ENCODE results near the gene CISH.
A peak's percentile ranks its signal among the peaks of the same experiment; 100 is the strongest.

CISH gene, protein sequence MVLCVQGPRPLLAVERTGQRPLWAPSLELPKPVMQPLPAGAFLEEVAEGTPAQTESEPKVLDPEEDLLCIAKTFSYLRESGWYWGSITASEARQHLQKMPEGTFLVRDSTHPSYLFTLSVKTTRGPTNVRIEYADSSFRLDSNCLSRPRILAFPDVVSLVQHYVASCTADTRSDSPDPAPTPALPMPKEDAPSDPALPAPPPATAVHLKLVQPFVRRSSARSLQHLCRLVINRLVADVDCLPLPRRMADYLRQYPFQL

GRCh38 chr3:50611464-50612233, at the start of gene CISH:
TSS of gene CISH (minus strand) at chr3:50611774. CDS start at chr3:50611650, 124 bp downstream.
- Histone ChIP-seq H3K27me3 (ENCODE audit: control insufficient read depth in 2 of 2, insufficient read depth in 2 of 2, low read length in 2 of 2) (no peaks in the 10 kb centered on the region), H3K4me3 (ENCODE audit: low read length in 2 of 2) (peak within 1 kb of the TSS; percentile 83 to 89), H3K9me3 (ENCODE audit: control insufficient read depth in 2 of 2, low read length in 2 of 2) (no peaks in the 10 kb centered on the region), H3K4me1 (ENCODE audit: control insufficient read depth in 2 of 2, insufficient read depth in 2 of 2, low read length in 2 of 2) (peaks cover 42 to 44% of the 10 kb centered on the region in 2 donors), H3K36me3 (ENCODE audit: control insufficient read depth in 2 of 2, insufficient read depth in 2 of 2, low read length in 2 of 2) (peaks cover 18 to 23% of the 10 kb centered on the region in 2 donors), H3K9ac (ENCODE audit: low read depth in 1 of 2, low read length in 2 of 2) (peak within 1 kb of the TSS; percentile 94 to 96), H3K27ac (ENCODE audit: low read depth in 2 of 2, low read length in 2 of 2) (peak within 1 kb of the TSS; percentile 96 to 97)

GRCh38 chr3:50660386-50660785, 48.8 kb upstream of the CISH start:
- Histone ChIP-seq H3K27ac (ENCODE audit: low read depth in 2 of 2, low read length in 2 of 2) (no peak overlapping the region), H3K4me3 (ENCODE audit: low read length in 2 of 2) (no peak overlapping the region), H3K36me3 (ENCODE audit: control insufficient read depth in 2 of 2, insufficient read depth in 2 of 2, low read length in 2 of 2) (no peaks in the 10 kb centered on the region), H3K9ac (ENCODE audit: low read depth in 1 of 2, low read length in 2 of 2) (no peak overlapping the region), H3K9me3 (ENCODE audit: control insufficient read depth in 2 of 2, low read length in 2 of 2) (no peaks in the 10 kb centered on the region), H3K4me1 (ENCODE audit: control insufficient read depth in 2 of 2, insufficient read depth in 2 of 2, low read length in 2 of 2) (no peaks in the 10 kb centered on the region), H3K27me3 (ENCODE audit: control insufficient read depth in 2 of 2, insufficient read depth in 2 of 2, low read length in 2 of 2) (no peaks in the 10 kb centered on the region)

DNA sequence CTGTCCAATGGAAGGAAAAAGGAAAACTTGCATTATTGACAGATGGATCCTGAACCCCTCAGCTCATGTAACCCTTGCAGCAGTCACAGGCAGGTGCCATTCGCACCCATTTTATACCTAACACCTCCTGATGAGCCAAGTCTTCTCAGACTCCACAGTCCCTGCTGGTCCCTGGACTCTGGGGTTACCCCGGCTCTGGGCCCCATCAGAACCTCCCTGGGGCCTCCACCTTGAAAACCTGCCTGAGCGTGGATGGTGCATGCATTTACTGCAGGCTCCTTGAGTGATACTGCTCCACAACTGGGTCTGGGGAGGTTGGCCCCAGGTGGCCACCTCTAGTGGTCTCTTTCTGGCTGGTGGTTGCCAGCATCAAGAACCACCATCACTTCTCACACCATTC, 47.3 kb upstream of the CISH start:
- H3K27ac ChIP-seq (ENCODE audit: low read depth in 2 of 2, low read length in 2 of 2) = no peak overlapping the region
- no peaks in the 10 kb centered on the region for H3K36me3 ChIP-seq (ENCODE audit: control insufficient read depth in 2 of 2, insufficient read depth in 2 of 2, low read length in 2 of 2)
- H3K4me3 ChIP-seq (ENCODE audit: low read length in 2 of 2) = no peak overlapping the region
- no peaks in the 10 kb centered on the region for H3K4me1 ChIP-seq (ENCODE audit: control insufficient read depth in 2 of 2, insufficient read depth in 2 of 2, low read length in 2 of 2)
- no peak overlapping the region for H3K9ac ChIP-seq (ENCODE audit: low read depth in 1 of 2, low read length in 2 of 2)
- no peaks in the 10 kb centered on the region for H3K27me3 ChIP-seq (ENCODE audit: control insufficient read depth in 2 of 2, insufficient read depth in 2 of 2, low read length in 2 of 2)
- no peaks in the 10 kb centered on the region for H3K9me3 ChIP-seq (ENCODE audit: control insufficient read depth in 2 of 2, low read length in 2 of 2)

DNA sequence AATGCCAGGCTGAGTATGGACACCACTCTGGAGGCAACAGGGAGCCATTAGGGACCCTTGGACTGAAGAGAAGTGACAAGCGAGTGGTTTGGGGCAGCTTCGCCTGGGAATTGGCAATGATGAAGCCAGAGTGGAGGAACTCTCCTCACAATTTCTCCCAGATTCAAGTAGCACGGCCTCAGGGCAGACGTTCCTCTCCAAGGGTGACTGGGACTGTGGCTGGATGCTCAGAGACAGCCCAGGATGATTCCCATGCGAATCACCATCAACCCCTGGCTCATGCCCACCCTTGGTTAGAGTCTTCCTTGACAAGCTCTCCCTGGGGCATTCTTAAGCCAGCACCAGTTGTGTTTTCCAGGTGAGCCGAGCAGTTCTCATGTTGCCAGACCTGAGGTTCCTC, 46.8 kb upstream of the CISH start:
- Histone ChIP-seq H3K9ac (ENCODE audit: low read depth in 1 of 2, low read length in 2 of 2) (no peak overlapping the region), H3K4me3 (ENCODE audit: low read length in 2 of 2) (no peak overlapping the region), H3K9me3 (ENCODE audit: control insufficient read depth in 2 of 2, low read length in 2 of 2) (no peaks in the 10 kb centered on the region), H3K36me3 (ENCODE audit: control insufficient read depth in 2 of 2, insufficient read depth in 2 of 2, low read length in 2 of 2) (no peaks in the 10 kb centered on the region), H3K27me3 (ENCODE audit: control insufficient read depth in 2 of 2, insufficient read depth in 2 of 2, low read length in 2 of 2) (no peaks in the 10 kb centered on the region), H3K27ac (ENCODE audit: low read depth in 2 of 2, low read length in 2 of 2) (no peak overlapping the region), H3K4me1 (ENCODE audit: control insufficient read depth in 2 of 2, insufficient read depth in 2 of 2, low read length in 2 of 2) (no peaks in the 10 kb centered on the region)

DNA sequence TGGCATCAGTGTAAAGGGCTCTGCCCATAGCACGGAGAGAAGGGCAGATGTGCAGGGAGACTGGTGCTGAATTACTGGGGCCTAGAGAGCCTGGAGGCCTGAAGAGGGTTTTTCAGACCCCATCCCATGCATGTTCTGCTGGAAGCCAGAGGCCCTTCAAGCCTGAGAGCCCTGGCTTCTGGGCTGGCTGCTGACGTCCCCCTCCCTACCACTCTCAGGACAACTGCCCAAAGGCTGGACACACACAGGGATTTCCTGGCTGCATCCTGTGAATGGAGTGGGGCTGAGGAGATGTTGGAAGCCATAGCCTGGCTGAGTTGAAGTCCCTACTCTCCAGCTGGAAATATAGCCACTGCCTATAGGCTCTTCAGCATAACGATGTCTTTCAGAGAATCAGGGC, 46.2 kb upstream of the CISH start:
- Histone ChIP-seq H3K4me1 (ENCODE audit: control insufficient read depth in 2 of 2, insufficient read depth in 2 of 2, low read length in 2 of 2) (no peaks in the 10 kb centered on the region), H3K36me3 (ENCODE audit: control insufficient read depth in 2 of 2, insufficient read depth in 2 of 2, low read length in 2 of 2) (no peaks in the 10 kb centered on the region), H3K27ac (ENCODE audit: low read depth in 2 of 2, low read length in 2 of 2) (no peak overlapping the region), H3K9me3 (ENCODE audit: control insufficient read depth in 2 of 2, low read length in 2 of 2) (no peaks in the 10 kb centered on the region), H3K9ac (ENCODE audit: low read depth in 1 of 2, low read length in 2 of 2) (no peak overlapping the region), H3K4me3 (ENCODE audit: low read length in 2 of 2) (no peak overlapping the region), H3K27me3 (ENCODE audit: control insufficient read depth in 2 of 2, insufficient read depth in 2 of 2, low read length in 2 of 2) (no peaks in the 10 kb centered on the region)

DNA sequence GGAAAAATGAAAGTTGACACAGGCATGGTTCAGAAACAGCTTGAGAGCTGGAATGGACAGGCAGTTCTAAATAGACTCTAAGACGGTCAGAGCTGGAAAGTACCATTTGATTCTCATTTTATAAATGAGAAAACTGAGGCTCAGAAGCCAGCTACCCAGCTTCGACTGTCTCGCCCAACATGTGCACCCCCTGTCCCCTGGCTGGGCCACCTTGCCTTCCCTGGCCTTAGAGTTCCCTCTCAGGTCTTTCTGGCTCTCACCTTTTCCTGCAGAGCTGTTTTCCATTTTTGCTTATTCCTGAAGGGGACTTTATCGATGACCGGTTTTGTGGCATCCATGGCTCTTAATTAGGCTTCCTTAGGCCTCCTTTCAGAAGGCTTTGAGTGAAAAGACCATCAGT, 45.8 kb upstream of the CISH start:
- Histone ChIP-seq H3K9me3 (ENCODE audit: control insufficient read depth in 2 of 2, low read length in 2 of 2) (no peaks in the 10 kb centered on the region), H3K4me3 (ENCODE audit: low read length in 2 of 2) (no peak overlapping the region), H3K4me1 (ENCODE audit: control insufficient read depth in 2 of 2, insufficient read depth in 2 of 2, low read length in 2 of 2) (no peaks in the 10 kb centered on the region), H3K27ac (ENCODE audit: low read depth in 2 of 2, low read length in 2 of 2) (no peak overlapping the region), H3K27me3 (ENCODE audit: control insufficient read depth in 2 of 2, insufficient read depth in 2 of 2, low read length in 2 of 2) (no peaks in the 10 kb centered on the region), H3K36me3 (ENCODE audit: control insufficient read depth in 2 of 2, insufficient read depth in 2 of 2, low read length in 2 of 2) (no peaks in the 10 kb centered on the region), H3K9ac (ENCODE audit: low read depth in 1 of 2, low read length in 2 of 2) (no peak overlapping the region)

DNA sequence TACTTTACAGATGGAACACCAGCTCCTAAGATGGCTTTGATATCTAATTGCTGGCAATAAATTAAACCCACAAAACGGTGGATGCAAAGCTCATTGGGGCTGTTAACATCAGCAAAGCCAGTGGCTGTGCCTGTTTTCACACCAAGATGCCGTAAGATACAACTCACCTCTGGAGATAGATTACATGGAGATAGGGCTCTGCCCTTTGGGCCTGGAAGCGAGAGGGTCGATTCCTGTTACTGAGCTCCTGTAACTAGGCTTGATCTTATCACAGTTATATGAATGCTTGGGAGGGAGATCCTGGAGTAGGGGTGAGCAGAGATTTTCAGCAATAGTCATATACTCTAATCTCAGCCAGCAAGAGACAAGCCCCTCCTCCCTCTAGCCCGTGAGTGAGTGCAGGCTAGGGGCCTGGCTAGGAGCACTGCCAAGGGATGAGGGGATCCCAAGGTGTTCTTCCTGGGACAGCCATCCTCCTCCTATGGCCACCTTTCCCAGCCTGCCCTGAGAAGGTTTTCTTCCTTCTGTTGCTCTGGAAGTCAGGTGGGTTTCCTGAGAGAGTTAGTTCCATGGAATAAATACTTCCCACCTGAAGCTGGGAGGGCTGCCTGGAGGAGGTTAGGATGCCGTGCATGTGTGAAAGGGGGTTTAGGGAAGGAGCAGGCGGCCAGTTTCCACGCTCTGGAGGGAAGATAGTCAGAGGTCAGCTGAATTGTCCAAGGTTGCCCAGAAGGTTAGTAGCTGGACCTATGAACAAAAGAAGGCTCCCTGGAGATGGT, 45.0 kb upstream of the CISH start:
- H3K4me3 ChIP-seq (ENCODE audit: low read length in 2 of 2) = no peak overlapping the region
- H3K9ac ChIP-seq (ENCODE audit: low read depth in 1 of 2, low read length in 2 of 2) = no peak overlapping the region
- H3K27ac ChIP-seq (ENCODE audit: low read depth in 2 of 2, low read length in 2 of 2) = no peak overlapping the region

DNA sequence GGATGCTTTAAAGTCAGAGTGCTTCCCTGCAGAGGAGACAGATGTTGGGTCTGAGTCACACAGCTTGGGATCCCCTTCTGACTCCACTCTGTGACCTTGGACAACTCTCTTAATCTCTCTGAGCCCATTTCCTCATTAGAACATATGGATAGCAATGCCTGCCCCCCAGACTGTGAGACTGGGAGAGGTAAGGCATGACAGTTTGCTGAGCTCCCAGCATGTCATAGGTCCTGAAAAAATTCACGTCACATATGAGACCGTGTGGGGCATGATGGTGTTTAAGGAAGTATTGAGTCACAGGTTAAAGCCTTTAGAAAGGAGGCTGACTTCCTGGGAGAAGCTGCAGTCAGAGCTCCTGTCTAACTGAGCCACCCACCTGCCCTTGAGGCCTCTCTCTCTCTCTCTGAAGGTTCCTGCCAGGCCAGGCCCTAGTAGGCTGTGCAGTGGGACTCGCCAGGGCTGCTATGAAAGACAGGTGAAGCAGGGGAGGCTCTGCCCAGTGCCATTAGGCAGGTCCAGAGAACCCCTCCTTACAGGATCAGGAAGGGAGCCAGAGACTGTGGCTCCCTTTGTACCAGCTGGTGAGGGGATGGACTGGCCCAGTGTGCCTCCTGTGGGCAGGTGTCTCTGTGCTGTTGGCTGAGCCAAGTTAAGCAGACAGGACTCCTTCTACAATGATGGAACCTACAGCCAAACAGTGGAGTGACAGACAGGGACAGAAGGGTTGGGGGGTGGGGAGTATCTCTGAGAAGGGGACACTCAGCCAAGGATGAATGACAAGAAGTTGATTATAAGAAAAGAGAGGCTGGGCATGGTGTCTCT, 43.6 kb upstream of the CISH start:
- no peaks in the 10 kb centered on the region for H3K27me3 ChIP-seq (ENCODE audit: control insufficient read depth in 2 of 2, insufficient read depth in 2 of 2, low read length in 2 of 2)
- H3K36me3 ChIP-seq (ENCODE audit: control insufficient read depth in 2 of 2, insufficient read depth in 2 of 2, low read length in 2 of 2) = no peaks in the 10 kb centered on the region
- H3K9me3 ChIP-seq (ENCODE audit: control insufficient read depth in 2 of 2, low read length in 2 of 2) = no peaks in the 10 kb centered on the region
- H3K4me3 ChIP-seq (ENCODE audit: low read length in 2 of 2) = no peak overlapping the region
- H3K4me1 ChIP-seq (ENCODE audit: control insufficient read depth in 2 of 2, insufficient read depth in 2 of 2, low read length in 2 of 2) = no peaks in the 10 kb centered on the region
- H3K9ac ChIP-seq (ENCODE audit: low read depth in 1 of 2, low read length in 2 of 2) = no peak overlapping the region
- no peak overlapping the region for H3K27ac ChIP-seq (ENCODE audit: low read depth in 2 of 2, low read length in 2 of 2)

More for the DNA sequence above, 45.0 kb upstream of the CISH start:
- no peaks in the 10 kb centered on the region for H3K9me3 ChIP-seq (ENCODE audit: control insufficient read depth in 2 of 2, low read length in 2 of 2)
- no peaks in the 10 kb centered on the region for H3K4me1 ChIP-seq (ENCODE audit: control insufficient read depth in 2 of 2, insufficient read depth in 2 of 2, low read length in 2 of 2)
- no peaks in the 10 kb centered on the region for H3K36me3 ChIP-seq (ENCODE audit: control insufficient read depth in 2 of 2, insufficient read depth in 2 of 2, low read length in 2 of 2)
- H3K27me3 ChIP-seq (ENCODE audit: control insufficient read depth in 2 of 2, insufficient read depth in 2 of 2, low read length in 2 of 2) = no peaks in the 10 kb centered on the region

- no peak overlapping the region for H3K9ac ChIP-seq (ENCODE audit: low read depth in 1 of 2, low read length in 2 of 2)
- H3K4me1 ChIP-seq (ENCODE audit: control insufficient read depth in 2 of 2, insufficient read depth in 2 of 2, low read length in 2 of 2) = no peaks in the 10 kb centered on the region
- no peaks in the 10 kb centered on the region for H3K9me3 ChIP-seq (ENCODE audit: control insufficient read depth in 2 of 2, low read length in 2 of 2)
- no peak overlapping the region for H3K27ac ChIP-seq (ENCODE audit: low read depth in 2 of 2, low read length in 2 of 2)
- H3K27me3 ChIP-seq (ENCODE audit: control insufficient read depth in 2 of 2, insufficient read depth in 2 of 2, low read length in 2 of 2) = no peaks in the 10 kb centered on the region
- no peak overlapping the region for H3K4me3 ChIP-seq (ENCODE audit: low read length in 2 of 2)
- H3K36me3 ChIP-seq (ENCODE audit: control insufficient read depth in 2 of 2, insufficient read depth in 2 of 2, low read length in 2 of 2) = no peaks in the 10 kb centered on the region
These were observed 42.5 kb upstream of the CISH start for GRCh38 chr3:50653937-50654595.
